Fibroblast of the aortic adventitia (primary cell): ENCODE measurements around the gene APC. TPM values are rescaled to one million over a fixed set of nuclear protein-coding genes. Genes with fewer than 3 reads are reported as not detected.

Experiments used
- DNase-seq: peaks from one replicate; pipeline ENCODE4 v3.0.0-alpha.2; 2010; ENCODE audit warnings: low read depth
- H3K4me3 ChIP-seq: 2 replicates; pipeline ENCODE4 v1.5.1; 2011; ENCODE audit warnings: low read depth, mild to moderate bottlenecking, control low read depth, low read length, moderate library complexity
- total RNA-seq: library from RNA; depleted of rRNA; stranded (reverse); fragments of >200 nt; gene quantifications from 2 replicates; pipeline ENCODE4 v1.2.3, GENCODE V29; 2012; ENCODE audit warnings: low replicate concordance
- TF ChIP-seq, protein P1 (sequence below): IDR thresholded peaks from 2 replicates; pipeline ENCODE4 v1.5.1; 2011; ENCODE audit warnings: mild to moderate bottlenecking, low read length, control low read depth, inconsistent platforms; ENCODE audit not compliant: insufficient read depth

Gene APC
- total RNA-seq, result 61.7 and 63.9 TPM in 2 replicates

DNA sequence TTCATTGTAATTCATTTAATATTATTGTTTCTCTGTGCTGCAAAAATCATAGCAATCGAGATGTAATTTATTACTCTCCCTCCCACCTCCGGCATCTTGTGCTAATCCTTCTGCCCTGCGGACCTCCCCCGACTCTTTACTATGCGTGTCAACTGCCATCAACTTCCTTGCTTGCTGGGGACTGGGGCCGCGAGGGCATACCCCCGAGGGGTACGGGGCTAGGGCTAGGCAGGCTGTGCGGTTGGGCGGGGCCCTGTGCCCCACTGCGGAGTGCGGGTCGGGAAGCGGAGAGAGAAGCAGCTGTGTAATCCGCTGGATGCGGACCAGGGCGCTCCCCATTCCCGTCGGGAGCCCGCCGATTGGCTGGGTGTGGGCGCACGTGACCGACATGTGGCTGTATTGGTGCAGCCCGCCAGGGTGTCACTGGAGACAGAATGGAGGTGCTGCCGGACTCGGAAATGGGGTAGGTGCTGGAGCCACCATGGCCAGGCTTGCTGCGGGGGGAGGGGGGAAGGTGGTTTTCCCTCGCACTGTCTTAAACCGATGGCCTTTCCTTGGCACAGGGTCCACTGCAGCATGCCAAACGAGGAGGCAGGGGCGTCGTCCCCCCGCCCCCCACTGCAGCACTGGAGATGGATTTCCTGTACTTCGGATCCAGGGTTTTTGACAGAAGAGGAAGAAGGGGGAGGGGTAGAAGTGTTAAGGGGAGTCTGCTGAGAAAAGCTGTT, at the start of gene APC:
TSS of gene APC (plus strand) at position 423 of the 728 bp plus-strand sequence. CDS start 17,006 bp downstream, outside the sequence.
- peak; percentile 86 for DNase-seq
- TF ChIP-seq, protein P1, sequence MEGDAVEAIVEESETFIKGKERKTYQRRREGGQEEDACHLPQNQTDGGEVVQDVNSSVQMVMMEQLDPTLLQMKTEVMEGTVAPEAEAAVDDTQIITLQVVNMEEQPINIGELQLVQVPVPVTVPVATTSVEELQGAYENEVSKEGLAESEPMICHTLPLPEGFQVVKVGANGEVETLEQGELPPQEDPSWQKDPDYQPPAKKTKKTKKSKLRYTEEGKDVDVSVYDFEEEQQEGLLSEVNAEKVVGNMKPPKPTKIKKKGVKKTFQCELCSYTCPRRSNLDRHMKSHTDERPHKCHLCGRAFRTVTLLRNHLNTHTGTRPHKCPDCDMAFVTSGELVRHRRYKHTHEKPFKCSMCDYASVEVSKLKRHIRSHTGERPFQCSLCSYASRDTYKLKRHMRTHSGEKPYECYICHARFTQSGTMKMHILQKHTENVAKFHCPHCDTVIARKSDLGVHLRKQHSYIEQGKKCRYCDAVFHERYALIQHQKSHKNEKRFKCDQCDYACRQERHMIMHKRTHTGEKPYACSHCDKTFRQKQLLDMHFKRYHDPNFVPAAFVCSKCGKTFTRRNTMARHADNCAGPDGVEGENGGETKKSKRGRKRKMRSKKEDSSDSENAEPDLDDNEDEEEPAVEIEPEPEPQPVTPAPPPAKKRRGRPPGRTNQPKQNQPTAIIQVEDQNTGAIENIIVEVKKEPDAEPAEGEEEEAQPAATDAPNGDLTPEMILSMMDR, result peak; percentile 23
- peak within 1 kb of the TSS; percentile 89 for H3K4me3 ChIP-seq

DNA sequence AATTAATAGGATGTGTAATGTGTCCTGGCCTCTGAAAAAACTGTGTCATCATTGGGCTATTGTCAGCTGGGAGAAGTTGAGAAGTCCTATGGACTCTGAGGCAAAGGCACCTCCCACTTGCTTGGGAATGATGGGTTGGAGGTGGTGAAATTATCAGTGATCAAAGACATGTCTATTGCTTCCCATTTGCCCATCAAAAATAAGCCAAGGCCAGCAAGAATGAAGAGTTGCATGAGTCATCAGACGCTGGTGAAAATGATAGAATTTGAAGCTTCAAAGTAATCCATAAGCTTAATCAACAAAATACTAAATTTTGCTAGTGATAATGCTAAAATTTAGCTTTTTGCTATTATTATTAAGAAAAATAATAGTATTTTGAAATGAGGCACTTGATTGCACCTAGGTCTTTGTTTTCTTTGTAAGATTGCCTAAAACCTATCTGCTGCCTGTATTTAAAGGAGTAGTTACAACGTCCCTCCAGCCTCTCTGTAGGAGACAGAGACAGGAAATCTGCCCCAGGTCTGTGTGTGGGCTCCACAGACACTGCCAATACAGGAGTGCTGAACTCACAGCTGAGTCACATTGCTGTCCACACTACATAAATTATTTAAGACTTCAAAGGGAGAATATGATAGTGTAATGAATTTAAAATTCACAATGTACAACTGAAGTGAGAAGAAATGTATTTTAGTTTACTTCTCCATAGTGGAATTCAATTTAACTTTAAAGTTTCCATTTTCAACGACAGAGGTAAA, 48.4 kb upstream of the APC start:
- peak; percentile 22 for DNase-seq
- H3K4me3 ChIP-seq, result no peak overlapping the region
- TF ChIP-seq, protein P1, result no peak

DNA sequence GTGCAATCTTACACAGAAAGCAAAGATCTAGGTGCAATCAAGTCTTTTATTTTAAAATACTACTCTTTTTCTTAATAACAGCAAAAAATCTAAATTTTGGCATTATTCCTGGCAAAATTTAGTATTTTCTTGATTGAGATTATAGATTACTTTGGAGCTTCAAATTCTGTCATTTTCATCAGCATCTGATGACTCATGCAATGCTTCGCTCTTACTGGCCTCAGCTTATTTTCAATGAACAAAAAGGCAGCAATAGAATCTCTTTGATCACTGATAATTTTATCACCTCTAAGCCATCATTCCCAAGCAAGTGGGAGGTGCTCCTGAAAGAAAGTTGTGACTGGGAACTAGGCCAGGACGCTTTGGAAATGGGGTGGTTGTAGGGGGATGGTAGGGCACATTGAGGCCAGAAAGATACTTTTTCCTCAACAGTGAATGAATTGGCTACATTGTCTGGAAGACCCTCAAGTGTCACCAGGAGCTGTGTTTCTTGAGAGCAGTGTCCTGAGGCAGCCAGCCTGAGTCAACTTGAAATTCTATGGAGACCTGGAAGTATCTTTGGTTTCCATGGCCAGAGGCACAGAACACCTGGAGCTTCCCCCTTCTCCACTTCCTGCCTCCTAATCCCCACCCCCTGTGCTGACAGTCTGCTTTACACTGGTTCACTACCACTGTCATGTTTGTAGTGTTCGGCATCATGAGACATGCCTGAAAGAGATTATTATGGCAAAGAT, 46.9 kb upstream of the APC start:
- TF ChIP-seq, protein P1, result no peak
- no peak overlapping the region for H3K4me3 ChIP-seq
- no peak for DNase-seq

DNA sequence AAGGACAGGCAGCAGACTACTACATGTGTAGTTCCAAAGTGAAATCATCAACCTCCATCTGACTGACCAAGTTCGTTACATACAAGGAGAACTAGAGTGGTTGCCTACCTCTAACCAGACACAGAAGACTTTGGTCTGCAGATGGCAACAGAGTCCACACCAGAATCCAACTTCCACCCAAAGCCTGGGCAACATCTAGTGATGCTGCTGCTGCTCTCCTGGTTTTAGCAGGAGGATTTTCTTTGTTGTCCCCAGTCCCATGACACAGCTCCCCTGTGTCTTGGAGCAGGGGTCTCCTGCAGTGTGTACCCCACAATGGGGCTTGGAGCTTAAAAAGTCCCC, 46.4 kb upstream of the APC start:
- no peak overlapping the region for H3K4me3 ChIP-seq
- TF ChIP-seq, protein P1, result peak; percentile 10
- peak; percentile 18 for DNase-seq

DNA sequence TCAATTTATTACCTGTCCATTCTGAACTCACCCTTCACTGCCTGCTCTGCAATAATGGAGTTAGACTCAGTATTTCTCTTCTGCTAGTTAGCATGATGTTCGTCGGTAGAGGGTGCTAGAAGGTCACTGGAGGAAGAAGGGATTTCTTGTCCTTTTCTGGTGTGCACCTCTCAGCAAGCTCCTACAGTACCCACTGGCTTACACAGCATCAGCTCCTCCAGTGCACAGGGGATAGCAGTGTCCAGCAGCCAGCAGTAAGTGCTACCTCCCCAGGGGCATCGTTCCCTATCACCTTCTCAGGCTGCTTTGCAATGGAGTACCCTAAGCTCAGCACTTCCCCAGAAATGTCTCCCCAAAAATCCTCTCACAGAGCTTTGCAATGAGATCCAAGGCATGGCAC, 45.9 kb upstream of the APC start:
- TF ChIP-seq, protein P1, result peak; percentile 38
- H3K4me3 ChIP-seq, result no peak overlapping the region
- DNase-seq, result peak; percentile 54

DNA sequence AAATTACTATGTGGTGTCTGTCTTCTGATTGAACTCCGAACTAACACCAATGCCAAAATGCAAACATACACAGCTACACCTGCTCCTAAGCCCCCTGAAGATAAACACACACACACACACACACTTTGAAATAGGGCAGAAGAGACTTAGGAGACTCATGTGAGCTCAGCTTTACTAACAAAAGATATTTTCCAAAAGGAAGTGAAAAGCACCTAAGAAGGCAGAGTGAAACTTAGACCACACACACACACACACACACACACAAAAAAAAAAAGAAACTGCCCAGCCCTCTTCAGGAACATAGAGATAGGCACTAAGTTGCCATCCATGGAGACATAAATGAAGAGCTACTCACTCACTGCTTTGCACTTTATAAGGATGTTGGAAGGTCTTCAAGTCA, 45.2 kb upstream of the APC start:
- DNase-seq, result no peak
- H3K4me3 ChIP-seq, result no peak overlapping the region
- TF ChIP-seq, protein P1, result no peak
